Measurements from ENCODE around the gene CCBE1.

- TF ChIP-seq, protein P1, sequence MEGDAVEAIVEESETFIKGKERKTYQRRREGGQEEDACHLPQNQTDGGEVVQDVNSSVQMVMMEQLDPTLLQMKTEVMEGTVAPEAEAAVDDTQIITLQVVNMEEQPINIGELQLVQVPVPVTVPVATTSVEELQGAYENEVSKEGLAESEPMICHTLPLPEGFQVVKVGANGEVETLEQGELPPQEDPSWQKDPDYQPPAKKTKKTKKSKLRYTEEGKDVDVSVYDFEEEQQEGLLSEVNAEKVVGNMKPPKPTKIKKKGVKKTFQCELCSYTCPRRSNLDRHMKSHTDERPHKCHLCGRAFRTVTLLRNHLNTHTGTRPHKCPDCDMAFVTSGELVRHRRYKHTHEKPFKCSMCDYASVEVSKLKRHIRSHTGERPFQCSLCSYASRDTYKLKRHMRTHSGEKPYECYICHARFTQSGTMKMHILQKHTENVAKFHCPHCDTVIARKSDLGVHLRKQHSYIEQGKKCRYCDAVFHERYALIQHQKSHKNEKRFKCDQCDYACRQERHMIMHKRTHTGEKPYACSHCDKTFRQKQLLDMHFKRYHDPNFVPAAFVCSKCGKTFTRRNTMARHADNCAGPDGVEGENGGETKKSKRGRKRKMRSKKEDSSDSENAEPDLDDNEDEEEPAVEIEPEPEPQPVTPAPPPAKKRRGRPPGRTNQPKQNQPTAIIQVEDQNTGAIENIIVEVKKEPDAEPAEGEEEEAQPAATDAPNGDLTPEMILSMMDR (IDR thresholded peaks at IDR 0.05) = no peak
- TF ChIP-seq USF2 (IDR thresholded peaks at IDR 0.05) (no peak), POLR2A (IDR thresholded peaks at IDR 0.05; ENCODE audit: low read length) (no peak)
These were observed 18.2 kb upstream of the CCBE1 start for GRCh38 chr18:59715445-59715844.
